B cell (primary cell): ENCODE results near the gene PTPRN2. TPM values are rescaled to one million over a fixed set of nuclear protein-coding genes. Genes with fewer than 3 reads are reported as not detected.

Experiments
- ATAC-seq: fragments of 200-7000 bp; cut with Tn5 transposase; one replicate; pipeline ENCODE4 v1.10.0; 2021; ENCODE audit warnings: low read depth, mild to moderate bottlenecking, moderate number of reproducible peaks, moderate library complexity
- CTCF ChIA-PET: fragments of 350-600 bp; sonication (Branson Sonifier 250); formaldehyde crosslinking; loops from one replicate; lab custom pipeline; 2021; ENCODE audit warnings: antibody characterized with exemption, inconsistent platforms; lab: Charles Lee
- POLR2A ChIA-PET: fragments of 350-600 bp; sonication (Branson Sonifier 250); formaldehyde crosslinking; loops from one replicate; lab custom pipeline; 2021; ENCODE audit warnings: antibody characterized with exemption; lab: Charles Lee
- DNase-seq: peaks from one replicate; pipeline ENCODE4 v3.0.0; 2013
- H2AFZ ChIP-seq: 2 replicates; pipeline ENCODE4 v1.6.1; 2012; ENCODE audit warnings: mild to moderate bottlenecking, low read depth, low read length; ENCODE audit not compliant: insufficient read depth, poor library complexity, severe bottlenecking
- H3K27ac ChIP-seq, 2 donors: 1 replicate in 1 of 2; 2 replicates in 1 of 2; pipeline ENCODE4 v1.5.1; 2012 to 2013; ENCODE audit warnings: low read length in 2 of 2, mild to moderate bottlenecking in 2 of 2, moderate library complexity in 1 of 2
- H3K27me3 ChIP-seq, 4 experiments: fragments of 200-600 bp in 1 of 4; sonication (generic) in 1 of 4; replicated peaks in 1 of 4; 1 replicate in 2 of 4; 2 replicates in 2 of 4; pipeline versions ENCODE4 v1.6.1 to v1.7.0; 2013 to 2016; ENCODE audit warnings: low read length in 3 of 4, mild to moderate bottlenecking in 2 of 4, mixed read lengths in 1 of 4, moderate library complexity in 1 of 4; ENCODE audit not compliant: insufficient read depth in 4 of 4, control insufficient read depth in 3 of 4; ENCODE audit errors: control extremely low read depth in 1 of 4
- H3K36me3 ChIP-seq, 2 experiments: replicated peaks in 1 of 2; 1 replicate in 1 of 2; 2 replicates in 1 of 2; pipeline versions ENCODE4 v1.6.1 to v1.7.1; 2013; ENCODE audit warnings: low read length in 1 of 2; ENCODE audit not compliant: insufficient read depth in 2 of 2, control insufficient read depth in 1 of 2; ENCODE audit errors: control extremely low read depth in 1 of 2, extremely low read depth in 1 of 2
- H3K4me1 ChIP-seq, 2 donors: fragments of 200-600 bp in 1 of 2; sonication (generic) in 1 of 2; 1 replicate in 1 of 2; 2 replicates in 1 of 2; pipeline versions ENCODE4 v1.5.1 to v1.6.1; 2013 to 2017; ENCODE audit warnings: low read length in 2 of 2; ENCODE audit not compliant: control insufficient read depth in 2 of 2, insufficient read depth in 2 of 2
- H3K4me2 ChIP-seq: replicated peaks from 2 replicates; pipeline ENCODE3; 2012; ENCODE audit warnings: mild to moderate bottlenecking, low read depth, low read length; ENCODE audit not compliant: poor library complexity, severe bottlenecking
- H3K4me3 ChIP-seq, 5 experiments: fragments of 200-600 bp in 1 of 5; sonication (generic) in 1 of 5; 1 replicate in 3 of 5; 2 replicates in 2 of 5; pipeline versions ENCODE4 v1.5.1 to v1.7.0; 2011 to 2016; ENCODE audit warnings: low read length in 4 of 5, mild to moderate bottlenecking in 4 of 5, low read depth in 2 of 5, control low read depth in 1 of 5, moderate library complexity in 1 of 5; ENCODE audit not compliant: insufficient read depth in 1 of 5; ENCODE audit errors: control extremely low read depth in 1 of 5, extremely low read depth in 1 of 5
- H3K79me2 ChIP-seq: fragments of 200-600 bp; sonication (generic); one replicate; pipeline ENCODE4 v1.6.0; 2016; ENCODE audit warnings: low read length; ENCODE audit not compliant: control insufficient read depth, insufficient read depth
- H3K9ac ChIP-seq: fragments of 200-600 bp; sonication (generic); 2 replicates; pipeline ENCODE4 v1.6.1; 2017; ENCODE audit warnings: mild to moderate bottlenecking, low read length, moderate library complexity
- H3K9me3 ChIP-seq, 3 donors: one replicate each; pipeline versions ENCODE4 v1.6.1 to v1.7.1; 2013; ENCODE audit warnings: low read length in 2 of 3; ENCODE audit not compliant: control insufficient read depth in 2 of 3, insufficient read depth in 1 of 3; ENCODE audit errors: control extremely low read depth in 1 of 3
- H4K20me1 ChIP-seq: 2 replicates; pipeline ENCODE4 v1.6.0; 2012; ENCODE audit warnings: mild to moderate bottlenecking, low read length; ENCODE audit not compliant: insufficient read depth, control insufficient read depth, poor library complexity, severe bottlenecking
- H3K27ac Mint-ChIP-seq: one replicate; pipeline ENCODE4 v1.8.0; 2021; ENCODE audit warnings: mixed read lengths
- H3K27me3 Mint-ChIP-seq: one replicate; pipeline ENCODE4 v1.8.0; 2021; ENCODE audit warnings: mixed read lengths
- H3K4me1 Mint-ChIP-seq: one replicate; pipeline ENCODE4 v1.8.0; 2021; ENCODE audit warnings: mixed read lengths
- H3K4me3 Mint-ChIP-seq: one replicate; pipeline ENCODE4 v1.8.0; 2021; ENCODE audit warnings: mixed read lengths
- H3K9me3 Mint-ChIP-seq: one replicate; pipeline ENCODE4 v1.8.0; 2022; ENCODE audit warnings: mixed read lengths; ENCODE audit not compliant: insufficient read depth
- EZH2 ChIP-seq: IDR thresholded peaks from 2 replicates; pipeline ENCODE4 v1.6.1; 2012; ENCODE audit warnings: borderline replicate concordance, low read depth, mild to moderate bottlenecking, moderate library complexity, low read length; ENCODE audit not compliant: insufficient read depth, poor library complexity, severe bottlenecking
- WGBS: methylation state at CpG from one replicate; pipeline ENCODE4 v1.1.5; 2013; ENCODE audit warnings: missing lambda C conversion rate; ENCODE audit not compliant: insufficient coverage; 5-methylcytosine and 5-hydroxymethylcytosine counted together
- intact Hi-C: fragments of 100-400 bp; cut with micrococcal nuclease; formaldehyde crosslinking; loops from one replicate; pipeline ENCODE4 v1.10.0; 2022
- polyA plus RNA-seq: library from polyadenylated mRNA; depleted of rRNA; stranded (reverse); fragments of >200 nt; gene quantifications from 2 replicates; pipeline ENCODE4 v1.2.3, GENCODE V29; 2012
- total RNA-seq, 2 donors: library from RNA; stranded (reverse); fragments of 120-200 nt in 1 of 2; gene quantifications; 1 replicate in 1 of 2; 2 replicates in 1 of 2; pipeline versions ENCODE4 v1.2.3 to v1.2.4, GENCODE V29; 2013 to 2022
- TF ChIP-seq, protein P1 (sequence below): fragments of 200-600 bp; IDR thresholded peaks from one replicate; pipeline ENCODE4 v1.8.0; 2022; ENCODE audit warnings: antibody characterized with exemption, mild to moderate bottlenecking

The PTPRN2 gene
- total and polyA plus RNA-seq, 2 donors (not counting 1 experiment from before 2014, with no cell fraction given): 2.0 to 5.0 TPM

DNA sequence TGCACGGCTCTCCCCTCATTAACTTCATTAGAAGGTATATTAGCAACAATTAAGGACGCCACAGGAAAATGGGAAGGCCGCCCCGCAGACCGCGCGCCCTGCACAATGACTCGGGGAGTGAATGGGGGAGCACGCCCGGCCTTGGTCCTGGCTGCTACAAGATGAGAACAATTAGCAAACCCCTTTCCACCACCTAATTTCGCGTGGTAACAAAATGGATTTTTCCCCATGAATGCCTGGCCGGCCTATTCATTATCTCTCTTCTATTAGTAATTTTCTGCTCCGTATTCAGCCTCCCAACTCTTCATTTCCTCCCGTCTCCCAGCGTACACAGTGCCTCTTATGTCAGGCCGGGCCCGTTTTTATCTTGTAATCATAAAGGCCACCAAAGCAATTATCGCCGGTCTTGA, 903.9 kb downstream of the PTPRN2 start:
- DNase-seq (no peak), ATAC-seq (no peak)
- POLR2A ChIA-PET: no interaction called here
- CTCF ChIA-PET: no interaction called here
- 19% methylated on average over 19 of the region's 20 CpGs for WGBS
- Mint-ChIP-seq H3K4me1 (peaks cover 2% of the 10 kb centered on the region), H3K27me3 (peaks cover 70% of the 10 kb centered on the region), H3K9me3 (no peaks in the 10 kb centered on the region), H3K4me3 (no peak overlapping the region), H3K27ac (no peak overlapping the region)
- Histone ChIP-seq H3K27me3 (peaks cover 0 to 54% (median 30%) of the 10 kb centered on the region in 4 experiments), H3K4me2 (no peak overlapping the region), H3K79me2 (no peaks in the 10 kb centered on the region), H4K20me1 (no peaks in the 10 kb centered on the region), H2AFZ (no peak overlapping the region), H3K36me3 (no peaks in the 10 kb centered on the region), H3K27ac (no peak overlapping the region), H3K4me3 (no peak overlapping the region), H3K4me1 (no peaks in the 10 kb centered on the region), H3K9ac (no peak overlapping the region), H3K9me3 (peaks cover 0 to 3% (median 0%) of the 10 kb centered on the region in 3 donors)
- TF ChIP-seq EZH2: no peak
- TF ChIP-seq, protein P1, sequence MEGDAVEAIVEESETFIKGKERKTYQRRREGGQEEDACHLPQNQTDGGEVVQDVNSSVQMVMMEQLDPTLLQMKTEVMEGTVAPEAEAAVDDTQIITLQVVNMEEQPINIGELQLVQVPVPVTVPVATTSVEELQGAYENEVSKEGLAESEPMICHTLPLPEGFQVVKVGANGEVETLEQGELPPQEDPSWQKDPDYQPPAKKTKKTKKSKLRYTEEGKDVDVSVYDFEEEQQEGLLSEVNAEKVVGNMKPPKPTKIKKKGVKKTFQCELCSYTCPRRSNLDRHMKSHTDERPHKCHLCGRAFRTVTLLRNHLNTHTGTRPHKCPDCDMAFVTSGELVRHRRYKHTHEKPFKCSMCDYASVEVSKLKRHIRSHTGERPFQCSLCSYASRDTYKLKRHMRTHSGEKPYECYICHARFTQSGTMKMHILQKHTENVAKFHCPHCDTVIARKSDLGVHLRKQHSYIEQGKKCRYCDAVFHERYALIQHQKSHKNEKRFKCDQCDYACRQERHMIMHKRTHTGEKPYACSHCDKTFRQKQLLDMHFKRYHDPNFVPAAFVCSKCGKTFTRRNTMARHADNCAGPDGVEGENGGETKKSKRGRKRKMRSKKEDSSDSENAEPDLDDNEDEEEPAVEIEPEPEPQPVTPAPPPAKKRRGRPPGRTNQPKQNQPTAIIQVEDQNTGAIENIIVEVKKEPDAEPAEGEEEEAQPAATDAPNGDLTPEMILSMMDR: no peak
- intact Hi-C loops: no loop called here

DNA sequence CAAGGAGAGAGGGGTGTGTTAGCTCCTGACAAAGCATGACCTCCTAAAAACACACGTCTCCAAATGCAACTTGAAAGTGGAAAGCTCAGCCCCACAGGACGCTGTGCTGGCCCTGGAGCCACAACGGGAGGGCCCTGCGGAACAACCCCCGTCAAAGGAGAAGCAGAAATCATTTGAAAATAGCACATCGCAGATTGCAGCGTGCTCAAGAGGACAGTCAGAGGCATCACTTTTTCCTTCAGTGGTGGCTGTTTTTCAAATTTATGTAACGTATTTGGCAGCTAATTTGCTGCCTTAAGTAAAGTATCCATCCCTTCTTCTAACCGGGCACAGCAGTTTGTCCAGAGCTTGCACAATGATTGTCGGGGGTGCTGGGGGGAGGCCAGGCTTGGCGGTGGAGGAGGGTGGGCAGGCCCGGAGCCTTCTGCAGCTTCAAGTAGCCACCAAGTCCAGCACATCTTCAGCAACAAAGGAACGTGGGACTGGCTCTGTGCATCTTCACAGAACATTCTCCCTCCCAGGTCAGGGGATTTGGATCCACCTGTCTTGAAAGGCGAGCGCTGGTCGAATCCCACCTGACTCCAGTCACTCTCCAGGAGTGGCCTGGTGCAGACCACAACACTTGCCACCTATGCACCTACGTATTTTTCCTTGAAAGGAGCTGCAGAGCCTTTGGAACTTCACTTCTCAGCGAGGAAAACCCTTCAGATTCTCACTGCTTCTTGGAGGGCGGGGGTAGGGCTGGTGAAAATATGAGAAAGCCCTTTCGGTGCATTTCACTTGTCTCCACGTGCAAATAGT, 904.5 kb downstream of the PTPRN2 start:
- H3K27me3 Mint-ChIP-seq: peaks cover 74% of the 10 kb centered on the region
- H3K4me2 ChIP-seq: no peak overlapping the region
- WGBS: 24% methylated on average over 19 of the region's 21 CpGs
- ATAC-seq: no peak
- POLR2A ChIA-PET: no interaction called here
- H3K9ac ChIP-seq: no peak overlapping the region
- no peaks in the 10 kb centered on the region for H3K36me3 ChIP-seq
- no peaks in the 10 kb centered on the region for H4K20me1 ChIP-seq
- no peaks in the 10 kb centered on the region for H3K9me3 Mint-ChIP-seq
- no peak overlapping the region for H2AFZ ChIP-seq
- intact Hi-C loops: no loop called here
- CTCF ChIA-PET: no interaction called here
- H3K79me2 ChIP-seq: no peaks in the 10 kb centered on the region
- peaks cover 0 to 3% (median 0%) of the 10 kb centered on the region in 3 donors for H3K9me3 ChIP-seq
- H3K27ac Mint-ChIP-seq: no peak overlapping the region
- H3K4me1 ChIP-seq: no peaks in the 10 kb centered on the region
- no peak for DNase-seq
- H3K4me3 Mint-ChIP-seq: no peak overlapping the region
- H3K27me3 ChIP-seq: peaks cover 0 to 48% (median 27%) of the 10 kb centered on the region in 4 experiments
- H3K27ac ChIP-seq: no peak overlapping the region
- no peak for TF ChIP-seq EZH2
- TF ChIP-seq, protein P1: no peak
- H3K4me1 Mint-ChIP-seq: peaks cover under 1% of the 10 kb centered on the region
- H3K4me3 ChIP-seq: no peak overlapping the region
